ENCODE data around the gene GPR61.
A peak's percentile ranks its signal among the peaks of the same experiment; 100 is the strongest.

The GPR61 gene

GRCh38 chr1:109530457-109531087 lies 9.1 kb upstream of the GPR61 start:
- H3K27me3 ChIP-seq (ENCODE audit: insufficient read depth, low read length), result no peaks in the 10 kb centered on the region; the same call in 1 of the 2 replicates
- no peak overlapping the region for H3K9ac ChIP-seq (ENCODE audit: low read depth, low read length)
- no peaks in the 10 kb centered on the region for H3K36me3 ChIP-seq (ENCODE audit: insufficient read depth, low read depth, low read length)
- H3K27ac ChIP-seq (ENCODE audit: low read length), result no peak overlapping the region
- no peaks in the 10 kb centered on the region for H3K4me1 ChIP-seq (ENCODE audit: insufficient read depth, low read length)
- H3K9me3 ChIP-seq (ENCODE audit: insufficient read depth, low read depth, low read length), result no peaks in the 10 kb centered on the region
- no peak overlapping the region for H3K4me3 ChIP-seq (ENCODE audit: low read length)

- Histone ChIP-seq H3K27me3 (ENCODE audit: insufficient read depth, low read length) (no peaks in the 10 kb centered on the region; the same call in 1 of the 2 replicates), H3K4me3 (ENCODE audit: low read length) (no peak overlapping the region), H3K4me1 (ENCODE audit: insufficient read depth, low read length) (no peaks in the 10 kb centered on the region), H3K27ac (ENCODE audit: low read length) (no peak overlapping the region), H3K36me3 (ENCODE audit: insufficient read depth, low read depth, low read length) (no peaks in the 10 kb centered on the region), H3K9ac (ENCODE audit: low read depth, low read length) (no peak overlapping the region), H3K9me3 (ENCODE audit: insufficient read depth, low read depth, low read length) (no peaks in the 10 kb centered on the region)
Observed at GRCh38 chr1:109531380-109531779, 8.3 kb upstream of the GPR61 start.

- H3K27ac ChIP-seq (ENCODE audit: low read length), result no peak overlapping the region
- H3K36me3 ChIP-seq (ENCODE audit: insufficient read depth, low read depth, low read length), result no peaks in the 10 kb centered on the region
- no peaks in the 10 kb centered on the region for H3K4me1 ChIP-seq (ENCODE audit: insufficient read depth, low read length)
- no peak overlapping the region for H3K9ac ChIP-seq (ENCODE audit: low read depth, low read length)
- H3K27me3 ChIP-seq (ENCODE audit: insufficient read depth, low read length), result no peaks in the 10 kb centered on the region; the same call in 1 of the 2 replicates
- H3K4me3 ChIP-seq (ENCODE audit: low read length), result no peak overlapping the region
- H3K9me3 ChIP-seq (ENCODE audit: insufficient read depth, low read depth, low read length), result no peaks in the 10 kb centered on the region
Observed at GRCh38 chr1:109531826-109532364, 7.8 kb upstream of the GPR61 start.

- Histone ChIP-seq H3K27ac (ENCODE audit: low read length) (no peak overlapping the region), H3K36me3 (ENCODE audit: insufficient read depth, low read depth, low read length) (no peaks in the 10 kb centered on the region), H3K4me1 (ENCODE audit: insufficient read depth, low read length) (no peaks in the 10 kb centered on the region), H3K4me3 (ENCODE audit: low read length) (0 out of 2 replicates have a peak overlapping the region, but pooled peaks have one; percentile 3), H3K9ac (ENCODE audit: low read depth, low read length) (no peak overlapping the region; the same call in 1 of the 2 replicates), H3K27me3 (ENCODE audit: insufficient read depth, low read length) (no peaks in the 10 kb centered on the region; the same call in 1 of the 2 replicates), H3K9me3 (ENCODE audit: insufficient read depth, low read depth, low read length) (no peaks in the 10 kb centered on the region)
Observed at GRCh38 chr1:109532365-109533136, 7.1 kb upstream of the GPR61 start.

- H3K36me3 ChIP-seq (ENCODE audit: insufficient read depth, low read depth, low read length), result no peaks in the 10 kb centered on the region
- H3K9ac ChIP-seq (ENCODE audit: low read depth, low read length), result no peak overlapping the region
- no peak overlapping the region for H3K4me3 ChIP-seq (ENCODE audit: low read length)
- H3K27ac ChIP-seq (ENCODE audit: low read length), result no peak overlapping the region
- no peaks in the 10 kb centered on the region for H3K9me3 ChIP-seq (ENCODE audit: insufficient read depth, low read depth, low read length)
- H3K27me3 ChIP-seq (ENCODE audit: insufficient read depth, low read length), result no peaks in the 10 kb centered on the region; the same call in 1 of the 2 replicates
- H3K4me1 ChIP-seq (ENCODE audit: insufficient read depth, low read length), result no peaks in the 10 kb centered on the region
Observed at GRCh38 chr1:109534307-109534858, 5.3 kb upstream of the GPR61 start.

- no peaks in the 10 kb centered on the region for H3K36me3 ChIP-seq (ENCODE audit: insufficient read depth, low read depth, low read length)
- no peaks in the 10 kb centered on the region for H3K4me1 ChIP-seq (ENCODE audit: insufficient read depth, low read length)
- H3K4me3 ChIP-seq (ENCODE audit: low read length), result no peak overlapping the region
- H3K27me3 ChIP-seq (ENCODE audit: insufficient read depth, low read length), result no peaks in the 10 kb centered on the region; the same call in 1 of the 2 replicates
- H3K9ac ChIP-seq (ENCODE audit: low read depth, low read length), result no peak overlapping the region
- no peaks in the 10 kb centered on the region for H3K9me3 ChIP-seq (ENCODE audit: insufficient read depth, low read depth, low read length)
- no peak overlapping the region for H3K27ac ChIP-seq (ENCODE audit: low read length)
Observed at GRCh38 chr1:109535481-109535880, 4.2 kb upstream of the GPR61 start.

- no peak overlapping the region for H3K9ac ChIP-seq (ENCODE audit: low read depth, low read length)
- H3K36me3 ChIP-seq (ENCODE audit: insufficient read depth, low read depth, low read length), result no peaks in the 10 kb centered on the region
- no peaks in the 10 kb centered on the region for H3K9me3 ChIP-seq (ENCODE audit: insufficient read depth, low read depth, low read length)
- H3K4me1 ChIP-seq (ENCODE audit: insufficient read depth, low read length), result no peaks in the 10 kb centered on the region
- H3K27ac ChIP-seq (ENCODE audit: low read length), result no peak overlapping the region
- H3K27me3 ChIP-seq (ENCODE audit: insufficient read depth, low read length), result no peaks in the 10 kb centered on the region; the same call in 1 of the 2 replicates
- no peak overlapping the region for H3K4me3 ChIP-seq (ENCODE audit: low read length)
Observed at GRCh38 chr1:109535971-109536491, 3.6 kb upstream of the GPR61 start.

- H3K9ac ChIP-seq (ENCODE audit: low read depth, low read length), result no peak overlapping the region
- no peak overlapping the region for H3K4me3 ChIP-seq (ENCODE audit: low read length)
- H3K27ac ChIP-seq (ENCODE audit: low read length), result no peak overlapping the region
- no peaks in the 10 kb centered on the region for H3K4me1 ChIP-seq (ENCODE audit: insufficient read depth, low read length)
- no peaks in the 10 kb centered on the region for H3K9me3 ChIP-seq (ENCODE audit: insufficient read depth, low read depth, low read length)
- H3K36me3 ChIP-seq (ENCODE audit: insufficient read depth, low read depth, low read length), result no peaks in the 10 kb centered on the region
- H3K27me3 ChIP-seq (ENCODE audit: insufficient read depth, low read length), result no peaks in the 10 kb centered on the region; the same call in 1 of the 2 replicates
Observed at GRCh38 chr1:109537450-109538178, 2.1 kb upstream of the GPR61 start.

GRCh38 chr1:109538827-109539555 lies 681 bp upstream of the GPR61 start:
- H3K36me3 ChIP-seq (ENCODE audit: insufficient read depth, low read depth, low read length), result no peaks in the 10 kb centered on the region
- H3K9me3 ChIP-seq (ENCODE audit: insufficient read depth, low read depth, low read length), result no peaks in the 10 kb centered on the region
- no peak overlapping the region for H3K4me3 ChIP-seq (ENCODE audit: low read length)
- no peaks in the 10 kb centered on the region; the same call in 1 of the 2 replicates for H3K27me3 ChIP-seq (ENCODE audit: insufficient read depth, low read length)
- no peak overlapping the region for H3K9ac ChIP-seq (ENCODE audit: low read depth, low read length)
- no peak overlapping the region for H3K27ac ChIP-seq (ENCODE audit: low read length)
- H3K4me1 ChIP-seq (ENCODE audit: insufficient read depth, low read length), result no peaks in the 10 kb centered on the region

GRCh38 chr1:109541102-109541501 lies 1.4 kb downstream of the GPR61 start:
- Histone ChIP-seq H3K9ac (ENCODE audit: low read depth, low read length) (no peak overlapping the region), H3K27me3 (ENCODE audit: insufficient read depth, low read length) (no peaks in the 10 kb centered on the region; the same call in 1 of the 2 replicates), H3K9me3 (ENCODE audit: insufficient read depth, low read depth, low read length) (no peaks in the 10 kb centered on the region), H3K27ac (ENCODE audit: low read length) (no peak overlapping the region), H3K36me3 (ENCODE audit: insufficient read depth, low read depth, low read length) (no peaks in the 10 kb centered on the region), H3K4me1 (ENCODE audit: insufficient read depth, low read length) (no peaks in the 10 kb centered on the region), H3K4me3 (ENCODE audit: low read length) (no peak overlapping the region)

All from iPS-20b (cell line).